GM13976 (cell line): ENCODE data around the gene CCDC85A.

ENCODE experiments used
- DNase-seq: peaks from one replicate; pipeline ENCODE4 v3.0.0; 2012; ENCODE audit warnings: low spot score
- CTCF ChIP-seq: IDR thresholded peaks from 2 replicates; pipeline ENCODE4 v1.5.1; 2012; ENCODE audit warnings: borderline replicate concordance, mild to moderate bottlenecking; ENCODE audit not compliant: insufficient read depth; ENCODE audit errors: extremely low read depth, missing control alignments, control extremely low read depth
- in situ Hi-C: fragments of 300-500 bp; cut with MboI; formaldehyde crosslinking; loops from one replicate; pipeline ENCODE4 v1.12.0; 2022; ENCODE audit warnings: low sequenced_read_pairs, mixed read lengths, inconsistent platforms; ENCODE audit not compliant: unreplicated experiment

Gene CCDC85A

GRCh38 chr2:56204556-56204955, 20.8 kb downstream of the CCDC85A start:
- no peak for TF ChIP-seq CTCF
- in situ Hi-C loops: no loop called here

GRCh38 chr2:56206250-56206649, 22.5 kb downstream of the CCDC85A start:
- no peak for TF ChIP-seq CTCF
- no peak for DNase-seq
- in situ Hi-C loops: no loop called here

More at GRCh38 chr2:56204556-56204955, 20.8 kb downstream of the CCDC85A start:
- DNase-seq: no peak

GRCh38 chr2:56207760-56208159, 24.0 kb downstream of the CCDC85A start:
- TF ChIP-seq CTCF: no peak
- in situ Hi-C loops: no loop called here

GRCh38 chr2:56208380-56208779, 24.6 kb downstream of the CCDC85A start:
- TF ChIP-seq CTCF: no peak
- in situ Hi-C loops: no loop called here
- DNase-seq: no peak

More at GRCh38 chr2:56207760-56208159, 24.0 kb downstream of the CCDC85A start:
- DNase-seq: no peak

GRCh38 chr2:56209701-56210100, 25.9 kb downstream of the CCDC85A start:
- no peak for DNase-seq
- TF ChIP-seq CTCF: no peak
- in situ Hi-C loops: no loop called here

- in situ Hi-C loops: no loop called here
- no peak for DNase-seq
- TF ChIP-seq CTCF: no peak
These were observed 26.5 kb downstream of the CCDC85A start for GRCh38 chr2:56210291-56210690.

GRCh38 chr2:56211048-56211447, 27.3 kb downstream of the CCDC85A start:
- DNase-seq: no peak
- no peak for TF ChIP-seq CTCF
- in situ Hi-C loops: no loop called here
